K562 (cell line): Measurements from ENCODE around the gene ARMC8. TPM values are rescaled to one million over a fixed set of nuclear protein-coding genes. Genes with fewer than 3 reads are reported as not detected.

Source experiments
- ATAC-seq: fragments of 200-7000 bp; cut with Tn5 transposase; 3 replicates; pipeline ENCODE4 v1.9.1; 2020; ENCODE audit warnings: moderate library complexity
- BruUV-seq: library from RNA; stranded (reverse); fragments of 400-500 nt; replicated peaks from 2 replicates; lab custom pipeline; 2021; lab: Mats Ljungman, UMichigan
- CTCF ChIA-PET: fragments of 300-600 bp; formaldehyde crosslinking; extraction: SDS; loops from one replicate; lab custom pipeline; 2021; ENCODE audit warnings: low intra/inter-chr PET ratio; lab: Yijun Ruan, JAX
- POLR2A ChIA-PET: fragments of 300-600, 350-650 bp; sonication (Branson Sonifier 250); formaldehyde crosslinking; extraction: SDS; loops from one replicate; lab custom pipeline; 2021; ENCODE audit warnings: antibody characterized with exemption, inconsistent platforms; lab: Yijun Ruan, JAX
- DNase-seq, 4 experiments: peaks; one replicate each; pipeline versions ENCODE4 v3.0.0 to v3.0.0-alpha.2; 2011 to 2018; ENCODE audit warnings: low spot score in 3 of 4, mixed read lengths in 3 of 4; ENCODE audit errors: extremely low read depth in 1 of 4
- FAIRE-seq: peaks from 2 replicates; lab custom pipeline; 2011; peaks lifted over from hg19 to GRCh38; lab: Jason Lieb, UNC
- H2AFZ ChIP-seq: 2 replicates; pipeline ENCODE4 v1.6.0; 2011; ENCODE audit warnings: low read depth, low read length, control low read depth, inconsistent platforms
- H3K27ac ChIP-seq: fragments of 200-600 bp; 3 replicates; pipeline ENCODE4 v1.8.0; 2011; ENCODE audit warnings: low read depth, mild to moderate bottlenecking, control low read depth, inconsistent platforms, low read length, moderate library complexity, mixed read lengths; ENCODE audit errors: extremely low read depth
- H3K27me3 ChIP-seq, 2 experiments: fragments of 300-600 bp in 1 of 2; 2 replicates in 1 of 2; 3 replicates in 1 of 2; pipeline versions ENCODE4 v1.6.0 to v1.8.0; 2011; ENCODE audit warnings: inconsistent platforms in 2 of 2, low read length in 2 of 2, mild to moderate bottlenecking in 1 of 2, mixed read lengths in 1 of 2, moderate library complexity in 1 of 2; ENCODE audit not compliant: control insufficient read depth in 2 of 2, insufficient read depth in 2 of 2
- H3K36me3 ChIP-seq: fragments of 300-600 bp; 3 replicates; pipeline ENCODE4 v1.8.0; 2011; ENCODE audit warnings: mild to moderate bottlenecking, low read length, inconsistent platforms; ENCODE audit not compliant: control insufficient read depth, insufficient read depth
- H3K4me1 ChIP-seq, 2 experiments: fragments of 200-600 bp in 1 of 2; replicated peaks in 1 of 2; 2 replicates in 1 of 2; 3 replicates in 1 of 2; pipeline versions ENCODE4 v1.5.1 to v1.8.0; 2011; ENCODE audit warnings: inconsistent platforms in 2 of 2, low read length in 2 of 2, mild to moderate bottlenecking in 1 of 2, mixed read lengths in 1 of 2, moderate library complexity in 1 of 2; ENCODE audit not compliant: control insufficient read depth in 2 of 2, insufficient read depth in 2 of 2
- H3K4me2 ChIP-seq: 2 replicates; pipeline ENCODE4 v1.6.1; 2011; ENCODE audit warnings: low read length, control low read depth, inconsistent platforms, mixed read lengths; ENCODE audit not compliant: insufficient read depth
- H3K4me3 ChIP-seq: fragments of 200-600 bp; sonication (generic), shearing (Covaris generic); 2 replicates; pipeline ENCODE4 v1.5.1; 2016; ENCODE audit warnings: control low read depth, inconsistent platforms
- H3K79me2 ChIP-seq: fragments of 200-600 bp; 3 replicates; pipeline ENCODE4 v1.8.0; 2011; ENCODE audit warnings: low read length, inconsistent platforms; ENCODE audit not compliant: control insufficient read depth, insufficient read depth
- H3K9ac ChIP-seq, 2 experiments: 2 replicates each; pipeline versions ENCODE4 v1.6.0 to v1.6.1; 2011; ENCODE audit warnings: low read depth in 2 of 2, low read length in 2 of 2, control low read depth in 1 of 2, inconsistent platforms in 1 of 2, mild to moderate bottlenecking in 1 of 2, mixed read lengths in 1 of 2; ENCODE audit not compliant: insufficient read depth in 1 of 2
- H3K9me1 ChIP-seq: one replicate; pipeline ENCODE4 v1.6.0; 2011; ENCODE audit warnings: inconsistent platforms, mild to moderate bottlenecking, low read length, moderate library complexity; ENCODE audit not compliant: control insufficient read depth, insufficient read depth
- H3K9me3 ChIP-seq: replicated peaks from 2 replicates; pipeline ENCODE4 v1.5.1; 2011; ENCODE audit warnings: low read depth, low read length, inconsistent platforms; ENCODE audit not compliant: control insufficient read depth, insufficient read depth
- H4K20me1 ChIP-seq: replicated peaks from 2 replicates; pipeline ENCODE4 v1.6.1; 2011; ENCODE audit warnings: low read length, inconsistent platforms, mixed read lengths; ENCODE audit not compliant: control insufficient read depth, insufficient read depth
- HCFC1 ChIP-seq: IDR thresholded peaks from 2 replicates; pipeline ENCODE4 v1.6.1; 2012; ENCODE audit warnings: low read depth, low read length, improper control_type of control experiment
- NEUROD1 ChIP-seq: fragments of 150-350 bp; IDR thresholded peaks from 2 replicates; pipeline ENCODE4 v1.6.1; 2014; ENCODE audit warnings: borderline replicate concordance, low read length, low read depth; ENCODE audit not compliant: partially characterized antibody
- POLR3G ChIP-seq: IDR thresholded peaks from 2 replicates; pipeline ENCODE4 v1.6.1; 2011; ENCODE audit not compliant: insufficient read length, insufficient replicate concordance; ENCODE audit errors: extremely low read depth
- ZC3H8 ChIP-seq: fragments of 450-650 bp; IDR thresholded peaks from 2 replicates; pipeline ENCODE4 v1.6.1; 2017
- ZFP1 ChIP-seq: fragments of 450-650 bp; formaldehyde crosslinking; IDR thresholded peaks from 2 replicates; pipeline ENCODE4 v1.4.0; 2020; ENCODE audit warnings: mild to moderate bottlenecking, mixed read lengths
- WGBS: fragments of 100-300 bp; shearing (Covaris generic); methylation state at CpG from one replicate; pipeline ENCODE4 v1.1.6; 2016; ENCODE audit warnings: low coverage, mixed read lengths; ENCODE audit not compliant: insufficient coverage; ENCODE audit errors: missing lambda C conversion rate; 5-methylcytosine and 5-hydroxymethylcytosine counted together
- in situ Hi-C: fragments of 300-500 bp; cut with MboI; formaldehyde crosslinking; loops from 4 replicates; pipeline ENCODE4 v1.15.0; 2018; ENCODE audit warnings: inconsistent platforms, mixed read lengths
- intact Hi-C: fragments of 100-400 bp; cut with micrococcal nuclease; formaldehyde crosslinking; loops from 2 replicates; pipeline ENCODE4 v1.14.2; 2022
- polyA plus RNA-seq, 8 experiments: library from polyadenylated mRNA; depleted of rRNA in 4 of 8; stranded (reverse) in 5 of 8; unstranded in 3 of 8; fragments of >200 nt; fragmentation: Nextera tagmentation in 2 of 8; fragmentation: Illumina TruSeq in 1 of 8; extraction: Ambion mirVana in 2 of 8; extraction: Trizol in 1 of 8; gene quantifications; 2 replicates each; pipeline versions ENCODE4 v1.2.1 to v1.2.3, GENCODE V29; 2011 to 2014; ENCODE audit warnings: inconsistent platforms in 1 of 8, missing spikeins in 1 of 8
- total RNA-seq, 7 experiments: library from RNA; depleted of rRNA in 6 of 7; stranded (reverse); fragments of >200 nt in 6 of 7; fragmentation: Illumina TruSeq in 2 of 7; extraction: Trizol in 2 of 7; gene quantifications; 2 replicates each; pipeline versions ENCODE4 v1.2.1 to v1.2.3, GENCODE V29; 2011 to 2021; ENCODE audit warnings: low replicate concordance in 1 of 7
- TF ChIP-seq, protein P1 (sequence below): fragments of 250-450 bp; sonication (Bioruptor Pico); IDR thresholded peaks from 2 replicates; pipeline ENCODE4 v1.4.0; 2020
- TF ChIP-seq, protein P2 (sequence below): fragments of 250-450 bp; sonication (Bioruptor Pico); IDR thresholded peaks from 2 replicates; pipeline ENCODE4 v1.4.0; 2020; ENCODE audit warnings: mild to moderate bottlenecking
- TF ChIP-seq, protein P3 (sequence below): fragments of 450-650 bp; conservative IDR thresholded peaks from 2 replicates; pipeline ENCODE4 v1.6.1; 2016; ENCODE audit warnings: missing genetic modification characterization, low read depth, mild to moderate bottlenecking, control low read depth, missing compliant biosample characterization
- TF ChIP-seq, protein P4 (sequence below): sonication (generic); formaldehyde crosslinking; IDR thresholded peaks from 2 replicates; pipeline ENCODE4 v1.8.1; 2023; ENCODE audit warnings: mild to moderate bottlenecking, missing genetic modification reagents, moderate library complexity

ARMC8 gene
- total and polyA plus RNA-seq, 9 of the 15 experiments (the other 6 are each of a cell fraction or from before 2014, with no cell fraction given) = 22.4 to 76.1 (median 37.3) TPM

DNA sequence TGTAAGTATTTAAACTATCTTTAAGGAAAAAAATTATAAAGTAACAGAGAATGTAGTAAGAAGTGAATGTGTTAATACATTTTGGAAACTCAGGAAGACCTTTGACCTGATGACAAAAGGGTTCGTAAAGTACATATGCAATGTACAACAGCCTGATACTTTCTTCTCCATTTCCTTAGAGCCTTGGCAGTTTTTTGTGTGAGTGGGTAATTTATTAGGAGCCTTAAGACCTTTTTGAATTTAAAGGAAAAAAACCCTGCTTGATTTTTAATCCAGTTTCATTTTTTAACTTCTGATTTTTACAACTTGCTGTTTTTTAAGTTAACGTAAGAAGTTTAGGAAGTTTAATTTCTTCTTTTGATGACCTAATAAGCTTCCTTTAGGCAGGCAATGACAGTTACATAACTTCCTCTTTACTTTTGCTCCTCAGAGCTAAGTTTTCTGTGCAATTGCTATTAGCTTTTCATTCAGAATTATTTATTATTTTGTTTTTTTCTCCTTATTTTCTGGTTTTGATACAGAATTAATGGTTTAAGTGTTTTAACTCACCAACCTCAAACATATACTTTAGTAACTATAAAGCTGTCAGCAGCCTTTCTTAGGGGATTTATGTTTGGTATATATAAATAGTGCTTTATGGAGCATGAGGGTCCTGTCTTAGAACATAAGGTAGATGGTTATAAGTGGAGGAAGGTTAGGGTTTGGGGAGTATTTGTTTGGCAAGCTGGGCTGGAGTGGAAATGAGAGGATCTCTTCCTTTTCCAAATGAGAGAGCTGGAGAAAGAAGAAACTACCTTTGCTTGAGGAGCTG lies 35.2 kb downstream of the ARMC8 start (continued):
- TF ChIP-seq, protein P1, sequence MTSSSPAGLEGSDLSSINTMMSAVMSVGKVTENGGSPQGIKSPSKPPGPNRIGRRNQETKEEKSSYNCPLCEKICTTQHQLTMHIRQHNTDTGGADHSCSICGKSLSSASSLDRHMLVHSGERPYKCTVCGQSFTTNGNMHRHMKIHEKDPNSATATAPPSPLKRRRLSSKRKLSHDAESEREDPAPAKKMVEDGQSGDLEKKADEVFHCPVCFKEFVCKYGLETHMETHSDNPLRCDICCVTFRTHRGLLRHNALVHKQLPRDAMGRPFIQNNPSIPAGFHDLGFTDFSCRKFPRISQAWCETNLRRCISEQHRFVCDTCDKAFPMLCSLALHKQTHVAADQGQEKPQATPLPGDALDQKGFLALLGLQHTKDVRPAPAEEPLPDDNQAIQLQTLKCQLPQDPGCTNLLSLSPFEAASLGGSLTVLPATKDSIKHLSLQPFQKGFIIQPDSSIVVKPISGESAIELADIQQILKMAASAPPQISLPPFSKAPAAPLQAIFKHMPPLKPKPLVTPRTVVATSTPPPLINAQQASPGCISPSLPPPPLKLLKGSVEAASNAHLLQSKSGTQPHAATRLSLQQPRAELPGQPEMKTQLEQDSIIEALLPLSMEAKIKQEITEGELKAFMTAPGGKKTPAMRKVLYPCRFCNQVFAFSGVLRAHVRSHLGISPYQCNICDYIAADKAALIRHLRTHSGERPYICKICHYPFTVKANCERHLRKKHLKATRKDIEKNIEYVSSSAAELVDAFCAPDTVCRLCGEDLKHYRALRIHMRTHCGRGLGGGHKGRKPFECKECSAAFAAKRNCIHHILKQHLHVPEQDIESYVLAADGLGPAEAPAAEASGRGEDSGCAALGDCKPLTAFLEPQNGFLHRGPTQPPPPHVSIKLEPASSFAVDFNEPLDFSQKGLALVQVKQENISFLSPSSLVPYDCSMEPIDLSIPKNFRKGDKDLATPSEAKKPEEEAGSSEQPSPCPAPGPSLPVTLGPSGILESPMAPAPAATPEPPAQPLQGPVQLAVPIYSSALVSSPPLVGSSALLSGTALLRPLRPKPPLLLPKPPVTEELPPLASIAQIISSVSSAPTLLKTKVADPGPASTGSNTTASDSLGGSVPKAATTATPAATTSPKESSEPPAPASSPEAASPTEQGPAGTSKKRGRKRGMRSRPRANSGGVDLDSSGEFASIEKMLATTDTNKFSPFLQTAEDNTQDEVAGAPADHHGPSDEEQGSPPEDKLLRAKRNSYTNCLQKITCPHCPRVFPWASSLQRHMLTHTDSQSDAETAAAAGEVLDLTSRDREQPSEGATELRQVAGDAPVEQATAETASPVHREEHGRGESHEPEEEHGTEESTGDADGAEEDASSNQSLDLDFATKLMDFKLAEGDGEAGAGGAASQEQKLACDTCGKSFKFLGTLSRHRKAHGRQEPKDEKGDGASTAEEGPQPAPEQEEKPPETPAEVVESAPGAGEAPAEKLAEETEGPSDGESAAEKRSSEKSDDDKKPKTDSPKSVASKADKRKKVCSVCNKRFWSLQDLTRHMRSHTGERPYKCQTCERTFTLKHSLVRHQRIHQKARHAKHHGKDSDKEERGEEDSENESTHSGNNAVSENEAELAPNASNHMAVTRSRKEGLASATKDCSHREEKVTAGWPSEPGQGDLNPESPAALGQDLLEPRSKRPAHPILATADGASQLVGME (CRISPR knock-in tag) = no peak
- TF ChIP-seq, all 486 proteins: peak for 0

DNA sequence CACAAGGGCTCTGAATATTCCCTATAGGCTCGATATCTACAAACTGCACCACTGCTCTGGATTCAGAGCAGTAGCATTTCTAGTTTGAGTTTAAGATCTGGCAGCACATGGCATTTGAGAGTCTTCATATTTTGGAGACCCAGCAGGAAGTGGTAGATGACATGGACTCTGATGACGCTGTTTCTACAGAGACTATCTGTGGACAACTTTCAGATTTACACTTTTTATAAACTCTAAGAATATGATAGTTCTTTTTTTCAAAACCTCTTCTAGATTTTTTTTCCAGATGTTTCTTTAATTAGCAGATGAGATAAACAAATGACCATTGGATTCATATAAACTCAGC lies 35.8 kb downstream of the ARMC8 start:
- Histone ChIP-seq H4K20me1 (no peaks in the 10 kb centered on the region), H2AFZ (no peak overlapping the region), H3K27me3 (no peaks in the 10 kb centered on the region), H3K27ac (no peak overlapping the region), H3K9ac (no peak overlapping the region), H3K36me3 (peaks cover 64% of the 10 kb centered on the region), H3K9me1 (no peaks in the 10 kb centered on the region), H3K79me2 (peaks cover 39% of the 10 kb centered on the region), H3K4me2 (no peak overlapping the region), H3K4me1 (no peaks in the 10 kb centered on the region; a peak in 1 of 5 replicates), H3K4me3 (no peak overlapping the region), H3K9me3 (no peaks in the 10 kb centered on the region)
- no peak for DNase-seq
- CTCF ChIA-PET = no interaction called here
- intact Hi-C loops = no loop called here
- POLR2A ChIA-PET = no interaction called here
- WGBS = 100% methylated on average over 2 of the region's 2 CpGs
- no TSS peak for BruUV-seq
- in situ Hi-C loops = no loop called here
- FAIRE-seq = no peak
- ATAC-seq = no peak
- TF ChIP-seq ZFP1 (no peak), POLR3G (no peak), ZC3H8 (no peak), NEUROD1 (no peak), HCFC1 (no peak)
- TF ChIP-seq, protein P2, sequence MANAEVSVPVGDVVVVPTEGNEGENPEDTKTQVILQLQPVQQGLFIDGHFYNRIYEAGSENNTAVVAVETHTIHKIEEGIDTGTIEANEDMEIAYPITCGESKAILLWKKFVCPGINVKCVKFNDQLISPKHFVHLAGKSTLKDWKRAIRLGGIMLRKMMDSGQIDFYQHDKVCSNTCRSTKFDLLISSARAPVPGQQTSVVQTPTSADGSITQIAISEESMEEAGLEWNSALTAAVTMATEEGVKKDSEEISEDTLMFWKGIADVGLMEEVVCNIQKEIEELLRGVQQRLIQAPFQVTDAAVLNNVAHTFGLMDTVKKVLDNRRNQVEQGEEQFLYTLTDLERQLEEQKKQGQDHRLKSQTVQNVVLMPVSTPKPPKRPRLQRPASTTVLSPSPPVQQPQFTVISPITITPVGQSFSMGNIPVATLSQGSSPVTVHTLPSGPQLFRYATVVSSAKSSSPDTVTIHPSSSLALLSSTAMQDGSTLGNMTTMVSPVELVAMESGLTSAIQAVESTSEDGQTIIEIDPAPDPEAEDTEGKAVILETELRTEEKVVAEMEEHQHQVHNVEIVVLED = no peak
- TF ChIP-seq, protein P3, sequence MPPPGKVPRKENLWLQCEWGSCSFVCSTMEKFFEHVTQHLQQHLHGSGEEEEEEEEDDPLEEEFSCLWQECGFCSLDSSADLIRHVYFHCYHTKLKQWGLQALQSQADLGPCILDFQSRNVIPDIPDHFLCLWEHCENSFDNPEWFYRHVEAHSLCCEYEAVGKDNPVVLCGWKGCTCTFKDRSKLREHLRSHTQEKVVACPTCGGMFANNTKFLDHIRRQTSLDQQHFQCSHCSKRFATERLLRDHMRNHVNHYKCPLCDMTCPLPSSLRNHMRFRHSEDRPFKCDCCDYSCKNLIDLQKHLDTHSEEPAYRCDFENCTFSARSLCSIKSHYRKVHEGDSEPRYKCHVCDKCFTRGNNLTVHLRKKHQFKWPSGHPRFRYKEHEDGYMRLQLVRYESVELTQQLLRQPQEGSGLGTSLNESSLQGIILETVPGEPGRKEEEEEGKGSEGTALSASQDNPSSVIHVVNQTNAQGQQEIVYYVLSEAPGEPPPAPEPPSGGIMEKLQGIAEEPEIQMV (tag) = no peak
- TF ChIP-seq, protein P4, sequence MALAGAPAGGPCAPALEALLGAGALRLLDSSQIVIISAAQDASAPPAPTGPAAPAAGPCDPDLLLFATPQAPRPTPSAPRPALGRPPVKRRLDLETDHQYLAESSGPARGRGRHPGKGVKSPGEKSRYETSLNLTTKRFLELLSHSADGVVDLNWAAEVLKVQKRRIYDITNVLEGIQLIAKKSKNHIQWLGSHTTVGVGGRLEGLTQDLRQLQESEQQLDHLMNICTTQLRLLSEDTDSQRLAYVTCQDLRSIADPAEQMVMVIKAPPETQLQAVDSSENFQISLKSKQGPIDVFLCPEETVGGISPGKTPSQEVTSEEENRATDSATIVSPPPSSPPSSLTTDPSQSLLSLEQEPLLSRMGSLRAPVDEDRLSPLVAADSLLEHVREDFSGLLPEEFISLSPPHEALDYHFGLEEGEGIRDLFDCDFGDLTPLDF (CRISPR knock-in tag) = no peak
